Cardiac muscle cell (in vitro differentiated cells and primary cell): ENCODE results near the gene GSTO2. TPM values are rescaled to one million over a fixed set of nuclear protein-coding genes. Genes with fewer than 3 reads are reported as not detected.
A peak's percentile ranks its signal among the peaks of the same experiment; 100 is the strongest.

ENCODE experiments used
- DNase-seq, 2 donors: peaks; one replicate each; pipeline versions ENCODE4 v3.0.0 to v3.0.0-alpha.2; 2010 to 2017; ENCODE audit warnings: low read depth in 1 of 2, low spot score in 1 of 2
- H3K27ac ChIP-seq: fragments of 200-600 bp; sonication (generic); 2 replicates; pipeline ENCODE4 v1.5.1; 2016
- H3K27me3 ChIP-seq: fragments of 200-600 bp; sonication (generic); 2 replicates; pipeline ENCODE4 v1.6.0; 2016; ENCODE audit warnings: control low read depth
- H3K36me3 ChIP-seq: fragments of 200-600 bp; sonication (generic); 2 replicates; pipeline ENCODE4 v1.5.1; 2016; ENCODE audit warnings: control low read depth
- H3K4me1 ChIP-seq: fragments of 200-600 bp; sonication (generic); 2 replicates; pipeline ENCODE4 v1.8.1; 2017; ENCODE audit warnings: low read depth, mild to moderate bottlenecking, mixed run types
- H3K4me3 ChIP-seq: fragments of 200-600 bp; sonication (generic); 2 replicates; pipeline ENCODE4 v1.5.1; 2016; ENCODE audit warnings: mild to moderate bottlenecking
- H3K9me3 ChIP-seq: fragments of 200-600 bp; sonication (generic); 2 replicates; pipeline ENCODE4 v1.5.1; 2017; ENCODE audit warnings: low read depth, mild to moderate bottlenecking, control low read depth
- CTCF ChIP-seq: IDR thresholded peaks from 2 replicates; pipeline ENCODE4 v1.5.1; 2012; ENCODE audit warnings: low read depth, mild to moderate bottlenecking, low read length
- polyA plus RNA-seq: library from polyadenylated mRNA; unstranded; fragments of >200 nt; fragmentation: Nextera tagmentation; extraction: Ambion mirVana; gene quantifications from 2 replicates; pipeline ENCODE4 v1.2.1, GENCODE V29; 2016
- total RNA-seq: library from RNA; depleted of rRNA; stranded (reverse); fragments of >200 nt; gene quantifications from 2 replicates; pipeline ENCODE4 v1.2.3, GENCODE V29; 2016

The GSTO2 gene
- total and polyA plus RNA-seq, 2 experiments from 2014 or later, result 2.2 to 3.0 TPM

- peak in 1 of 2 donors; percentile 93 for DNase-seq
- H3K9me3 ChIP-seq, result no peaks in the 10 kb centered on the region
- H3K27ac ChIP-seq, result no peak overlapping the region
- no peak for TF ChIP-seq CTCF
- H3K27me3 ChIP-seq, result no peaks in the 10 kb centered on the region
- H3K4me1 ChIP-seq, result no peaks in the 10 kb centered on the region
- H3K36me3 ChIP-seq, result no peaks in the 10 kb centered on the region
- H3K4me3 ChIP-seq, result no peak overlapping the region
Observed at GRCh38 chr10:104299031-104299904, 30.3 kb downstream of the GSTO2 start.

- no peaks in the 10 kb centered on the region for H3K36me3 ChIP-seq
- H3K9me3 ChIP-seq, result no peaks in the 10 kb centered on the region
- no peak overlapping the region for H3K27ac ChIP-seq
- DNase-seq, result peak in 1 of 2 donors; percentile 99
- peaks cover 4% of the 10 kb centered on the region for H3K4me1 ChIP-seq
- H3K27me3 ChIP-seq, result no peaks in the 10 kb centered on the region
- H3K4me3 ChIP-seq, result no peak overlapping the region
- TF ChIP-seq CTCF, result no peak
Observed at GRCh38 chr10:104300002-104300735, 31.2 kb downstream of the GSTO2 start.

GRCh38 chr10:104300736-104301292 lies 31.8 kb downstream of the GSTO2 start:
- H3K27me3 ChIP-seq, result no peaks in the 10 kb centered on the region
- peak in 1 of 2 donors; percentile 95 for DNase-seq
- no peak for TF ChIP-seq CTCF
- H3K9me3 ChIP-seq, result no peaks in the 10 kb centered on the region
- no peak overlapping the region for H3K27ac ChIP-seq
- H3K4me1 ChIP-seq, result peaks cover 8% of the 10 kb centered on the region
- H3K4me3 ChIP-seq, result no peak overlapping the region
- H3K36me3 ChIP-seq, result no peaks in the 10 kb centered on the region

- no peaks in the 10 kb centered on the region for H3K9me3 ChIP-seq
- TF ChIP-seq CTCF, result no peak
- peaks cover 8% of the 10 kb centered on the region for H3K4me1 ChIP-seq
- DNase-seq, result peak in 1 of 2 donors; percentile 53
- H3K36me3 ChIP-seq, result no peaks in the 10 kb centered on the region
- H3K27ac ChIP-seq, result no peak overlapping the region
- H3K27me3 ChIP-seq, result no peaks in the 10 kb centered on the region
- H3K4me3 ChIP-seq, result no peak overlapping the region
Observed at GRCh38 chr10:104301907-104302690, 33.1 kb downstream of the GSTO2 start.
